Glutamatergic neuron (in vitro differentiated cells): ENCODE data around the gene FAM184B. TPM values are rescaled to one million over a fixed set of nuclear protein-coding genes. Genes with fewer than 3 reads are reported as not detected.

Experiments
- DNase-seq: peaks from one replicate; pipeline ENCODE4 v3.0.0; 2022
- H3K27ac Mint-ChIP-seq: one replicate; pipeline ENCODE4 v1.8.0; 2020; ENCODE audit warnings: mild to moderate bottlenecking, mixed read lengths, inconsistent platforms; ENCODE audit not compliant: unreplicated experiment
- H3K27me3 Mint-ChIP-seq: one replicate; pipeline ENCODE4 v1.8.0; 2020; ENCODE audit warnings: mild to moderate bottlenecking, moderate library complexity, mixed read lengths, inconsistent platforms; ENCODE audit not compliant: unreplicated experiment
- H3K36me3 Mint-ChIP-seq: one replicate; pipeline ENCODE4 v1.8.0; 2020; ENCODE audit warnings: mild to moderate bottlenecking, mixed read lengths, inconsistent platforms; ENCODE audit not compliant: unreplicated experiment
- H3K4me1 Mint-ChIP-seq: one replicate; pipeline ENCODE4 v1.8.0; 2020; ENCODE audit warnings: mild to moderate bottlenecking, low read depth, mixed read lengths, inconsistent platforms; ENCODE audit not compliant: unreplicated experiment
- H3K4me3 Mint-ChIP-seq: one replicate; pipeline ENCODE4 v1.8.0; 2020; ENCODE audit warnings: mild to moderate bottlenecking, mixed read lengths, inconsistent platforms; ENCODE audit not compliant: unreplicated experiment
- H3K9me3 Mint-ChIP-seq: one replicate; pipeline ENCODE4 v1.8.0; 2020; ENCODE audit warnings: mild to moderate bottlenecking, moderate library complexity, mixed read lengths, inconsistent platforms; ENCODE audit not compliant: unreplicated experiment
- total RNA-seq: library from RNA; stranded (reverse); fragmentation: NEBNext Ultra II Directional; extraction: Animal tissue kit (Norgen Biotek cat#: 25700); gene quantifications from one replicate; pipeline ENCODE4 v1.2.1, GENCODE V29; 2021; ENCODE audit not compliant: unreplicated experiment
- TF ChIP-seq, protein P1 (sequence below): fragments of 200-600 bp; sonication (generic); IDR thresholded peaks from one replicate; pipeline ENCODE4 v1.5.0; 2021; ENCODE audit not compliant: partially characterized antibody, unreplicated experiment

Gene FAM184B
- total RNA-seq, 1 donor from 2014 or later, result not detected

DNA sequence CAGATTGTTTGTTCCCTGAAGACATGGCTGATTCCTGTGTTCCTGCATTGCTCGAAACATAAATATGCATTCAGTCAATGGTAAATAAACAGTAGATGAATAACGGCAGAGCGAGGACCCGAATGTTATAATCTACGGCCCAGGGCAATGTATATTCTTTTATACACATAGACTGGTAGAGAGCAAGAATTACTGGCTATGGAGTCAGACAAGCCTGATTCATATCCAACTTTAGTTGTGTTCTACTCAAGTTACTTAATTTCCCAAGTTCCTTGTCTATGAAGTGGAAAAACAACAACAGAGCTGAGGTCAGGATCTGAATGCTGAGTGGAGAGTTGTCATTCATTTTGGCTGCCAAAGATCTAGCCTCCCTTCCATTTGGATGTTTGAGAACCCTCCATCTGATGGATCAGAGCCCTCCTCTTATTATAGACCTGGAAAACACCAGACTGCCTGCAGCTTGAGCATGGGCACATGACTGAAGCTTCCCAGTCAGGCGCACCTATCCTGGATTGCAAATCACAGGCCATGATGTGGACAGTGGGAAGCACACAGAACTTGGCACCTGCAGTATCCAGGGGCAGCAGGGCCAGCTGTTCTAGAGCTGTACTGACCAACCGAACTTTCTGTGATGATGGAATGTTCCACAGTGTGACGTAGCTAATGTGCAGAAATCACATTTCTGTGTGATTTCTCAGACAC is 80.1 kb downstream of the FAM184B start:
- H3K36me3 Mint-ChIP-seq, result no peaks in the 10 kb centered on the region
- H3K27me3 Mint-ChIP-seq, result peaks cover 2% of the 10 kb centered on the region
- H3K27ac Mint-ChIP-seq, result no peak overlapping the region
- DNase-seq, result no peak
- H3K4me1 Mint-ChIP-seq, result no peaks in the 10 kb centered on the region
- TF ChIP-seq, protein P1, sequence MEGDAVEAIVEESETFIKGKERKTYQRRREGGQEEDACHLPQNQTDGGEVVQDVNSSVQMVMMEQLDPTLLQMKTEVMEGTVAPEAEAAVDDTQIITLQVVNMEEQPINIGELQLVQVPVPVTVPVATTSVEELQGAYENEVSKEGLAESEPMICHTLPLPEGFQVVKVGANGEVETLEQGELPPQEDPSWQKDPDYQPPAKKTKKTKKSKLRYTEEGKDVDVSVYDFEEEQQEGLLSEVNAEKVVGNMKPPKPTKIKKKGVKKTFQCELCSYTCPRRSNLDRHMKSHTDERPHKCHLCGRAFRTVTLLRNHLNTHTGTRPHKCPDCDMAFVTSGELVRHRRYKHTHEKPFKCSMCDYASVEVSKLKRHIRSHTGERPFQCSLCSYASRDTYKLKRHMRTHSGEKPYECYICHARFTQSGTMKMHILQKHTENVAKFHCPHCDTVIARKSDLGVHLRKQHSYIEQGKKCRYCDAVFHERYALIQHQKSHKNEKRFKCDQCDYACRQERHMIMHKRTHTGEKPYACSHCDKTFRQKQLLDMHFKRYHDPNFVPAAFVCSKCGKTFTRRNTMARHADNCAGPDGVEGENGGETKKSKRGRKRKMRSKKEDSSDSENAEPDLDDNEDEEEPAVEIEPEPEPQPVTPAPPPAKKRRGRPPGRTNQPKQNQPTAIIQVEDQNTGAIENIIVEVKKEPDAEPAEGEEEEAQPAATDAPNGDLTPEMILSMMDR, result no peak
- H3K9me3 Mint-ChIP-seq, result no peaks in the 10 kb centered on the region
- H3K4me3 Mint-ChIP-seq, result no peak overlapping the region

DNA sequence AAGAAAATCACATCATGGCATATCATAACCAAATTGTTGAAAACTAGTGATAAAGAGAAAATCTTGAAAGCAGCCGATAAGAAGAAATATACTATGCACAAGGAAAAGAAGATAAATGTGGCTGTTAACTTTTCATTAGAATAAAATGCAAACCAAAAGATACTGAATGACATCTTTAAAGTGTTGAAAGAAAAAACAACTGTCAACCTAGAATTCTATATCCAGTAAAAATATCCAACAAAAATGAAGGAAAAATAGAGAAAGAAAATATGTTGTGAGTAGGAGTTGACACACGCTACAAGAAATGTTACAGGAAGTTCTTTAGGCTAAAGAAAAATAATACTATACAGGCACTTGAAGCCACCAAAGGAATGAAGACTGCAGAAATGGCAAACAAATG is 82.0 kb downstream of the FAM184B start:
- DNase-seq, result no peak
- H3K27me3 Mint-ChIP-seq, result no peaks in the 10 kb centered on the region
- no peak overlapping the region for H3K27ac Mint-ChIP-seq
- no peak overlapping the region for H3K4me3 Mint-ChIP-seq
- no peaks in the 10 kb centered on the region for H3K4me1 Mint-ChIP-seq
- TF ChIP-seq, protein P1, result no peak
- no peaks in the 10 kb centered on the region for H3K36me3 Mint-ChIP-seq
- peaks cover 4% of the 10 kb centered on the region for H3K9me3 Mint-ChIP-seq

DNA sequence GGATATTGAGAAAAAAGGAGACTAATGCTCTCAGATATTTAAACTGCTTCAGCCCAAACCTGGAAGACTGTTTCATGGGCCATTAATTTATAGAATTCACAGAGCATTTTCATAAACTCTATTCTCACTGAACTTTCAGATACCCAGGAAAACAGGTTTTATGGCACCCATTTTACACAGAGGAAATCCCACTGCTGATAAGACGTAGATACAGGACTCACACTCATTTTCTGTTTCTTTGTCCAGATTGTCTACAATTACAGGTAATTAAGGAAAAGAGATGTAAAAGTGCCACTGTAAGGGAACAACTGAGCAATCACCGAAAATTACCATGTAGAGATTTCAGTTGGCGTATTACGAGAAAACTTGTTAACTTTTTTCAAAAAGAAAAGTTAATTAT is 83.3 kb downstream of the FAM184B start:
- Mint-ChIP-seq H3K27me3 (no peaks in the 10 kb centered on the region), H3K27ac (no peak overlapping the region), H3K4me3 (no peak overlapping the region), H3K4me1 (no peaks in the 10 kb centered on the region), H3K9me3 (peaks cover 4% of the 10 kb centered on the region), H3K36me3 (no peaks in the 10 kb centered on the region)
- TF ChIP-seq, protein P1, result no peak
- DNase-seq, result no peak

DNA sequence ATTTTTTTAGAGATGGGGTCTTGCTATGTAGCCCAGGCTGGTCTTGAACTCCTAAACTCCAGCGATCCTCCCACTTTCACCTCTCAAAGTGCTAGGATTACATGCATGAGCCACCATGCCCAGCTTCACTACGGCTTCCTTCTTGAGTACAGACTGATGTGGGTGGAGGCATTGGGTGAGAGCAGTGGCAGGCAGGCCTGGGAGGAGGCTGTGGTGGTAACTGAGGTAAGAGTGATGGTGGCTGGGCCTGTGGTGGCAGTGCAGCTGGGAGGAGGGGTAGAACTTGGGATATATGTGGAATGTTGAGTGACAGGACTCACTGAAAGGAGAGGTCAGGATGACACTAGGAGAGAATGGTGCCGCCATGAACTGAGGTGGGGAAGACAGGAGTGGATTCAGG is 86.1 kb downstream of the FAM184B start:
- Mint-ChIP-seq H3K4me1 (no peaks in the 10 kb centered on the region), H3K27me3 (no peaks in the 10 kb centered on the region), H3K9me3 (peaks cover 4% of the 10 kb centered on the region), H3K27ac (no peak overlapping the region), H3K36me3 (no peaks in the 10 kb centered on the region), H3K4me3 (no peak overlapping the region)
- no peak for DNase-seq
- TF ChIP-seq, protein P1, result no peak

GRCh38 chr4:17694552-17694951 is 86.9 kb downstream of the FAM184B start:
- Mint-ChIP-seq H3K36me3 (no peaks in the 10 kb centered on the region), H3K9me3 (peaks cover 4% of the 10 kb centered on the region), H3K4me1 (no peaks in the 10 kb centered on the region), H3K27me3 (no peaks in the 10 kb centered on the region), H3K4me3 (no peak overlapping the region), H3K27ac (no peak overlapping the region)
- no peak for DNase-seq
- TF ChIP-seq, protein P1, result no peak
